HepG2 (cell line): ENCODE data around the gene TUBB2B. TPM values are rescaled to one million over a fixed set of nuclear protein-coding genes. Genes with fewer than 3 reads are reported as not detected.
"Not testable (repeated sequence)": the region's sequence is repeated elsewhere in the genome, so short reads cannot be mapped to it uniquely, and the experiment has no call there.

Source experiments
- ATAC-seq: fragments of 200-7000 bp; cut with Tn5 transposase; 3 replicates; pipeline ENCODE4 v1.9.1; 2020; ENCODE audit warnings: mild to moderate bottlenecking, moderate library complexity
- BruUV-seq: library from RNA; stranded (reverse); fragments of 400-500 nt; replicated peaks from 2 replicates; lab custom pipeline; 2021; lab: Mats Ljungman, UMichigan
- CTCF ChIA-PET: fragments of 300-600 bp; formaldehyde crosslinking; extraction: SDS; loops from one replicate; lab custom pipeline; 2021; ENCODE audit warnings: low total read pairs, inconsistent platforms, low intra/inter-chr PET ratio; lab: Yijun Ruan, JAX
- POLR2A ChIA-PET: fragments of 350-600 bp; sonication (Branson Sonifier 250); formaldehyde crosslinking; loops from one replicate; lab custom pipeline; 2020; ENCODE audit warnings: antibody characterized with exemption, inconsistent platforms; lab: Yijun Ruan, JAX
- DNase-seq: peaks from one replicate; pipeline ENCODE4 v3.0.0-alpha.2; 2015; ENCODE audit warnings: low spot score
- FAIRE-seq: peaks from 3 replicates; lab custom pipeline; 2011; peaks lifted over from hg19 to GRCh38; lab: Jason Lieb, UNC
- H2AFZ ChIP-seq: one replicate; pipeline ENCODE4 v1.6.1; 2011; ENCODE audit warnings: low read length, inconsistent platforms
- H3K27ac ChIP-seq: fragments of 300-600 bp; 3 replicates; pipeline ENCODE4 v1.8.0; 2011; ENCODE audit warnings: mixed run types, mild to moderate bottlenecking, mixed read lengths, low read length, inconsistent platforms; ENCODE audit not compliant: insufficient read depth; ENCODE audit errors: extremely low read length
- H3K27me3 ChIP-seq, 2 experiments: fragments of 200-600 bp in 1 of 2; 2 replicates in 1 of 2; 3 replicates in 1 of 2; pipeline versions ENCODE4 v1.6.0 to v1.8.0; 2011; ENCODE audit warnings: low read length in 2 of 2, mild to moderate bottlenecking in 2 of 2, moderate library complexity in 2 of 2, inconsistent platforms in 1 of 2; ENCODE audit not compliant: insufficient read depth in 2 of 2, control insufficient read depth in 1 of 2
- H3K36me3 ChIP-seq, 2 experiments: fragments of 200-600 bp in 1 of 2; replicated peaks in 1 of 2; 2 replicates in 1 of 2; 3 replicates in 1 of 2; pipeline versions ENCODE4 v1.5.1 to v1.8.0; 2011; ENCODE audit warnings: low read length in 2 of 2, inconsistent platforms in 1 of 2; ENCODE audit not compliant: insufficient read depth in 2 of 2, control insufficient read depth in 1 of 2
- H3K4me1 ChIP-seq: 2 replicates; pipeline ENCODE4 v1.5.1; 2012; ENCODE audit warnings: low read length, inconsistent platforms; ENCODE audit not compliant: insufficient read depth
- H3K4me2 ChIP-seq: 2 replicates; pipeline ENCODE4 v1.6.0; 2011; ENCODE audit warnings: low read depth, low read length, inconsistent platforms
- H3K4me3 ChIP-seq, 3 experiments: fragments of 200-600 bp in 1 of 3; sonication (generic), shearing (Covaris generic) in 1 of 3; replicated peaks in 1 of 3; 2 replicates each; pipeline ENCODE4 v1.5.1; 2011 to 2016; ENCODE audit warnings: low read length in 3 of 3, inconsistent platforms in 2 of 3, low read depth in 2 of 3, mild to moderate bottlenecking in 2 of 3, control low read depth in 1 of 3, mixed read lengths in 1 of 3; ENCODE audit not compliant: insufficient read depth in 1 of 3
- H3K79me2 ChIP-seq: one replicate; pipeline ENCODE4 v1.6.1; 2011; ENCODE audit warnings: low read length, inconsistent platforms; ENCODE audit not compliant: insufficient read depth
- H3K9ac ChIP-seq: 2 replicates; pipeline ENCODE4 v1.6.0; 2011; ENCODE audit warnings: mild to moderate bottlenecking, low read depth, low read length, inconsistent platforms; ENCODE audit not compliant: insufficient read depth
- H3K9me3 ChIP-seq: 2 replicates; pipeline ENCODE4 v1.5.1; 2012; ENCODE audit warnings: mild to moderate bottlenecking, low read length
- H4K20me1 ChIP-seq: 2 replicates; pipeline ENCODE4 v1.6.0; 2011; ENCODE audit warnings: inconsistent platforms, mild to moderate bottlenecking, low read length, moderate library complexity; ENCODE audit not compliant: insufficient read depth
- CEBPB ChIP-seq: IDR thresholded peaks from 2 replicates; pipeline ENCODE4 v1.6.1; 2011; ENCODE audit warnings: low read depth, low read length, improper control_type of control experiment, borderline replicate concordance
- MIER2 ChIP-seq: IDR thresholded peaks from 2 replicates; pipeline ENCODE4 v1.6.1; 2016; ENCODE audit warnings: missing biosample characterization, missing genetic modification reagents
- REST ChIP-seq, 2 experiments: IDR thresholded peaks; 2 replicates each; pipeline ENCODE4 v1.6.1; 2011 to 2012; ENCODE audit warnings: low read length in 2 of 2, borderline replicate concordance in 1 of 2, low read depth in 1 of 2, mild to moderate bottlenecking in 1 of 2, moderate library complexity in 1 of 2
- ZNF496 ChIP-seq: sonication (generic); formaldehyde crosslinking; IDR thresholded peaks from 2 replicates; pipeline ENCODE4 v1.8.1; 2023; ENCODE audit warnings: mild to moderate bottlenecking, moderate library complexity, missing genetic modification reagents; ENCODE audit not compliant: insufficient replicate concordance
- whole genome bisulfite sequencing: methylation state at CpG from one replicate; pipeline ENCODE4 v1.1.6; 2017; ENCODE audit warnings: low lambda C conversion rate; 5-methylcytosine and 5-hydroxymethylcytosine counted together
- in situ Hi-C: cut with HindIII; loops from 2 replicates; pipeline ENCODE4 v1.10.0; 2017; ENCODE audit warnings: low pct_unique_long_range_greater_than_20kb; ENCODE audit not compliant: extremely low pct_ligation_motif_present
- intact Hi-C: fragments of 100-400 bp; cut with micrococcal nuclease; formaldehyde crosslinking; loops from one replicate; pipeline ENCODE4 v1.10.0; 2022; ENCODE audit not compliant: unreplicated experiment
- polyA plus RNA-seq, 8 experiments: library from polyadenylated mRNA; depleted of rRNA in 3 of 8; stranded (reverse) in 7 of 8; unstranded in 1 of 8; fragments of >200 nt; fragmentation: Illumina TruSeq in 4 of 8; extraction: Trizol in 4 of 8; gene quantifications; 2 replicates each; pipeline versions ENCODE4 v1.2.1 to v1.2.3, GENCODE V29; 2011 to 2016; ENCODE audit warnings: low read depth in 4 of 8, missing spikeins in 1 of 8, mixed read lengths in 1 of 8; ENCODE audit not compliant: insufficient read depth in 1 of 8
- total RNA-seq, 5 experiments: library from RNA; depleted of rRNA; stranded (reverse); fragments of >200 nt; fragmentation: Illumina TruSeq; extraction: Trizol; gene quantifications; 2 replicates each; pipeline ENCODE4 v1.2.3, GENCODE V29; 2016; ENCODE audit warnings: low read depth in 1 of 5

TUBB2B gene
- total and polyA plus RNA-seq, 2 of the 13 experiments (the other 11 are each of a cell fraction or from before 2014, with no cell fraction given): 10.3 to 23.6 TPM

- H3K4me3 ChIP-seq: no peak overlapping the region
- TF ChIP-seq CEBPB: peak; percentile 56
- no peak for TF ChIP-seq ZNF496
- TF ChIP-seq, all 625 proteins: peak for 1
- H3K4me1 ChIP-seq: peaks cover 9% of the 10 kb centered on the region
- no peak for DNase-seq
- no peaks in the 10 kb centered on the region for H4K20me1 ChIP-seq
- no peak overlapping the region for H3K9ac ChIP-seq
- H3K79me2 ChIP-seq: no peaks in the 10 kb centered on the region
- ChIA-PET CTCF (no interaction called here), POLR2A (no interaction called here)
- no peak overlapping the region for H3K27ac ChIP-seq
- no TSS peak for BruUV-seq
- 58% methylated on average over 2 of the region's 2 CpGs for WGBS
- intact Hi-C loops (no loop called here), in situ Hi-C loops (no loop called here)
- no peaks in the 10 kb centered on the region for H3K9me3 ChIP-seq
- no peaks in the 10 kb centered on the region for H3K36me3 ChIP-seq
- H3K4me2 ChIP-seq: no peak overlapping the region
- FAIRE-seq: no peak
- ATAC-seq: no peak
- peaks cover 0 to 4% of the 10 kb centered on the region in 2 experiments; a peak in 3 of 5 replicates for H3K27me3 ChIP-seq
- H2AFZ ChIP-seq: no peak overlapping the region
Observed at GRCh38 chr6:3181105-3181504, 46.3 kb downstream of the TUBB2B start.

- H3K9ac ChIP-seq, BruUV-seq: not testable (repeated sequence)
Observed at GRCh38 chr6:3179945-3180344, 47.5 kb downstream of the TUBB2B start.

GRCh38 chr6:3178666-3179065, 48.8 kb downstream of the TUBB2B start:
- H3K9ac ChIP-seq, intact Hi-C loops, H3K36me3 ChIP-seq, H3K27ac ChIP-seq, in situ Hi-C loops, CTCF ChIA-PET, H3K27me3 ChIP-seq, DNase-seq, FAIRE-seq, H2AFZ ChIP-seq, H3K9me3 ChIP-seq, H3K4me3 ChIP-seq, H3K4me2 ChIP-seq, H4K20me1 ChIP-seq, H3K79me2 ChIP-seq, POLR2A ChIA-PET, BruUV-seq: not testable (repeated sequence)
- 0 out of 3 replicates have a peak, but pooled peaks have one; percentile 18 for ATAC-seq
- peaks cover 21% of the 10 kb centered on the region for H3K4me1 ChIP-seq
- 78% methylated on average over 4 of the region's 8 CpGs for WGBS

More at GRCh38 chr6:3179945-3180344, 47.5 kb downstream of the TUBB2B start:
- H3K27me3 ChIP-seq, intact Hi-C loops, H2AFZ ChIP-seq, CTCF ChIA-PET, H3K79me2 ChIP-seq, POLR2A ChIA-PET, FAIRE-seq, H3K4me2 ChIP-seq, H3K9me3 ChIP-seq, in situ Hi-C loops, DNase-seq, H3K27ac ChIP-seq, H4K20me1 ChIP-seq, H3K36me3 ChIP-seq: not testable (repeated sequence)
- Histone ChIP-seq H3K4me1 (peaks cover 21% of the 10 kb centered on the region), H3K4me3 (peak overlapping the region in 2 of 3 experiments; percentile 18 to 34; a peak in 1 of 6 replicates)
- TF ChIP-seq REST (IDR thresholded peaks at IDR 0.05; ENCODE audit: borderline replicate concordance in 1 of 2, low read depth in 1 of 2, low read length in 2 of 2) (peak in 1 of 2 experiments; percentile 24; a peak in 2 of 4 replicates), MIER2 (CRISPR knock-in tag) (peak; percentile 59; the same call in 1 of the 2 replicates)
- peak; percentile 57 for ATAC-seq
- WGBS: 75% methylated on average over 6 of the region's 8 CpGs
